ENCODE measurements around the gene PPP1R1C. TPM values are rescaled to one million over a fixed set of nuclear protein-coding genes. Genes with fewer than 3 reads are reported as not detected.
"Not testable (repeated sequence)": the region's sequence is repeated elsewhere in the genome, so short reads cannot be mapped to it uniquely, and the experiment has no call there.

The PPP1R1C gene
- total RNA-seq, 1 donor, result not detected

- H3K4me1 ChIP-seq (ENCODE audit: insufficient read depth, low read length), result no peaks in the 10 kb centered on the region
These were observed 34.1 kb downstream of the PPP1R1C start for GRCh38 chr2:182019731-182020130.

DNA sequence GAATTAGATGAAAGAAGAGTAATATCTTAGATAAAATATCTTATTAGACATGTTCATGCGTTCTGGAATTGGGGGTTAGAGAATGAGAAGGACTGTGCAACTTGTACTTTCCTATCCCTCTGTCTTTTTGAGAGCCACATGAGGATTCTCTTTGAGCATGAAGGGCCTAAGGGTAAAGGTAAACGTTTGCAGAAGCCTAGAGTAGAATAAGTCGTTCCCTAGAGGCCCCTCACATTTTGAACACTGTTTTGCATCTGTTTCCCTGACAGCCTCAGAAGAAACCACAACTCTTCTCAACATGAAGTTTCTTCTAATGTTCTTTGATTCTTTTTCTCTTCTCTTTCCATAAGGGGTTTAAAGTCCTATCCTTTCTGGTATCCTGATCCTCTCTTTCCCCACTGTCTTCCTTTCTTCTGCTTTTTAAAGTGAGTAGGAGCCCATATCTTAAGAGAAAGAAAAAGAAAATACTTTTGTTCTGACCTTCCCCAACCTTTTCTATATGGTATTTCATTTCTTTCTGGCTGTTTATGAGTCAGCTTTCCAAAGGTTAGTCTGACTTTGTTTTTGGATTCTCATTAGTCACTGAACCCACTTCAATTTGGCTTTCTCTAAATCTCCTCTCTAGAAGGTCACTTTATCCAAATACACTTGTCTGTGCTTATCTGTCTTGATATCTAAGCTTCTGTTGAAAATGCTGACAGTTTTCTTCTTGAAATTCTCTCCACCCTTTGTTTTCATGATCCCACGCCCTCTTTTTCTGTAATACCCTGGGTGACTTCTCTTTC lies 34.8 kb downstream of the PPP1R1C start:
- no peaks in the 10 kb centered on the region for H3K4me1 ChIP-seq (ENCODE audit: insufficient read depth, low read length)
- H3K9me3 ChIP-seq (ENCODE audit: low read depth, low read length), result peaks cover 9% of the 10 kb centered on the region
- no peak overlapping the region for H3K4me3 ChIP-seq (ENCODE audit: low read length)
- no peaks in the 10 kb centered on the region for H3K27me3 ChIP-seq (ENCODE audit: insufficient read depth, low read length)

More at GRCh38 chr2:182019731-182020130, 34.1 kb downstream of the PPP1R1C start:
- H3K27me3 ChIP-seq (ENCODE audit: insufficient read depth, low read length), result no peaks in the 10 kb centered on the region
- H3K4me3 ChIP-seq (ENCODE audit: low read length), result no peak overlapping the region
- H3K9me3 ChIP-seq (ENCODE audit: low read depth, low read length), result peaks cover 9% of the 10 kb centered on the region

DNA sequence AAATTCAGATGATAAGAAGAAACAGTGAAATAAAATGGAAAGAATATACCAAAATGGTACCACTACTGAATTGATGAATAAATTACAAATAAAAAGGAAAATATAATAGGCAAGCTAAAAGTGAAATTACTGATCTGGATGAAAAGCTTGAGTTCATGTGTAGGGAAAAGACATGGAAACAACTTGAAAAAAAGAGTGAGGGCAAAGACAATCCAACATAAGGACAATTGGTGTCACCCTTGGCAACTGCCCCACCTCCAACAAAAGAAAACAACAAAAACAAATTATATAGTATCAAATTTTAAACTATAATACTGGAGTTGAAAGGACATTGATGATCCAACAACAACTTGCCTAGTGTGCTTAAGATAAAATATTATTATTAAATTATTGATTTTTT lies 37.6 kb downstream of the PPP1R1C start:
- H3K4me1 ChIP-seq (ENCODE audit: insufficient read depth, low read length), result no peaks in the 10 kb centered on the region
- H3K9me3 ChIP-seq (ENCODE audit: low read depth, low read length), result peaks cover 9% of the 10 kb centered on the region
- H3K4me3 ChIP-seq (ENCODE audit: low read length), result no peak overlapping the region
- H3K27me3 ChIP-seq (ENCODE audit: insufficient read depth, low read length), result no peaks in the 10 kb centered on the region

DNA sequence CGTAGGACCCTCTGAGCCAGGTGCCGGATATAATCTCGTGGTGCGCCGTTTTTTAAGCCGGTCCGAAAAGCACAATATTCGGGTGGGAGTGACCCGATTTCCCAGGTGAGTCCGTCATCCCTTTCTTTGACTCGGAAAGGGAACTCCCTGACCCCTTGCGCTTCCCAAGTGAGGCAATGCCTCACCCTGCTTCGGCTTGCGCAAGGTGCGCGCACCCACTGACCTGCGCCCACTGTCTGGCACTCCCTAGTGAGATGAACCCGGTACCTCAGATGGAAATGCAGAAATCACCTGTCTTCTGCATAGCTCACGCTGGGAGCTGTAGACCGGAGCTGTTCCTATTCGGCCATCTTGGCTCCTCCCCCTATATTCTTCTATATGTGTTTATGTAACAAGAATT lies 45.2 kb downstream of the PPP1R1C start:
- not testable (repeated sequence) for H3K27me3 ChIP-seq (ENCODE audit: insufficient read depth, low read length); H3K9me3 ChIP-seq (ENCODE audit: low read depth, low read length); H3K4me3 ChIP-seq (ENCODE audit: low read length); H3K4me1 ChIP-seq (ENCODE audit: insufficient read depth, low read length)

- no peaks in the 10 kb centered on the region for H3K27me3 ChIP-seq (ENCODE audit: insufficient read depth, low read length)
These were observed 46.3 kb downstream of the PPP1R1C start for GRCh38 chr2:182031956-182032355.

DNA sequence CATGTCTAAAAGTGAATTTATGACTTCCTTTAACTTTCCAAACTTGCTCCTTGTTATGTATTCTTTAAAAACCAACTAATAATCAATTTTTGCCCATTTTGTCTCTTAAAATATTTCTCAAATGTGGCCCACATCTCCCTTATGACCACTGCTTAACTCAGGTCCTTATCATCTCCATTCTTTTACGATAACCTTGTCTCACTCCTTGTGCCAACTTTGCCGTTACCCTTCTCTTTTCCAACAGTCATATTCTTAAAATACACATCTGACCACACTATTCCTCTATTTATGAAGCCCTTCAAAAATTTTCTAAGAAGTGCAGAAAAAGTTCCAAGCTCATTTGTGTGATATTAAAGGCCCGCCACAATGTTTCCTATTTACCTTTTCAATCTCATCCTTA lies 47.8 kb downstream of the PPP1R1C start:
- H3K27me3 ChIP-seq (ENCODE audit: insufficient read depth, low read length), result no peaks in the 10 kb centered on the region
- H3K4me1 ChIP-seq (ENCODE audit: insufficient read depth, low read length), result no peaks in the 10 kb centered on the region
- H3K9me3 ChIP-seq (ENCODE audit: low read depth, low read length), result no peaks in the 10 kb centered on the region
- H3K4me3 ChIP-seq (ENCODE audit: low read length), result no peak overlapping the region

More at GRCh38 chr2:182031956-182032355, 46.3 kb downstream of the PPP1R1C start:
- no peak overlapping the region for H3K4me3 ChIP-seq (ENCODE audit: low read length)
- no peaks in the 10 kb centered on the region for H3K4me1 ChIP-seq (ENCODE audit: insufficient read depth, low read length)
- H3K9me3 ChIP-seq (ENCODE audit: low read depth, low read length), result no peaks in the 10 kb centered on the region

- Histone ChIP-seq H3K9me3 (ENCODE audit: low read depth, low read length) (no peaks in the 10 kb centered on the region), H3K4me3 (ENCODE audit: low read length) (no peak overlapping the region), H3K4me1 (ENCODE audit: insufficient read depth, low read length) (no peaks in the 10 kb centered on the region), H3K27me3 (ENCODE audit: insufficient read depth, low read length) (no peaks in the 10 kb centered on the region)
These were observed 52.9 kb downstream of the PPP1R1C start for GRCh38 chr2:182038576-182038975.

DNA sequence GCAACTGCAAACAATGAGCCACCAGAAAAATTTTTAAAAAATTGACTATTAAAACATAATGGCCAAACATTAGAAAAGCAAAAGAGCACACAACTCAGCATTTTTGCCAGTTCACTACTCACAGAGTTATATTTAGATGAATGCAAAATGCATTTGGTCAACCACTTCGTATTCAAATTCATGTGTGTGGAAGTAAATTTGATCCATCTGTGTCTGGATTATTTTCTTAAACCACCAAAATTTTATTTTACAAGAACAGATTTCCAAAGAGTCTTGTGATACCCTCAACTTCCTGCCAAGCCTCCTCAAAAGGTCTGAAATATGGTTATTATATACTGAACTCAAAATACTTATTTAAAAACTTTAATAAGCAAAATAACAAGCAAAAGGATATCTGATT lies 57.4 kb downstream of the PPP1R1C start:
- no peaks in the 10 kb centered on the region for H3K4me1 ChIP-seq (ENCODE audit: insufficient read depth, low read length)
- H3K27me3 ChIP-seq (ENCODE audit: insufficient read depth, low read length), result no peaks in the 10 kb centered on the region
- H3K9me3 ChIP-seq (ENCODE audit: low read depth, low read length), result no peaks in the 10 kb centered on the region
- no peak overlapping the region for H3K4me3 ChIP-seq (ENCODE audit: low read length)

DNA sequence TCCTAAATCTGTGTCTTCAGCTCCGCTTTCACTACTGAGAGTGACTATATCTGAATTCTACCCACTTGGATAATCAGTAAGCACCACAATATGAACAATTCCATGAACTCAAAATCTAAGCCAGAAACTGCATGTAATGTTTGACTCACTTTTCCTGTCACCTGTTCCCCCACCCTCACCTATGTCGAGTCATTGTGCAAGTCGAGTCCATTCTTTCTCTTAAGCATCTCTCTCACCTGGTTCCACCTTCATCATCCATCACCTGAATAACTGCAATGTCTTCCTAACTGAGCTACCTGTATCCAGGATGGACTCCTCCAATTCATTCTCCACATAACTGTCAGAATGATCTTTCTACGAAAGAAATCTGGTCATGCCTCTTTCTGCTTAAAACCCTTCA lies 58.2 kb downstream of the PPP1R1C start:
- no peak overlapping the region for H3K4me3 ChIP-seq (ENCODE audit: low read length)
- no peaks in the 10 kb centered on the region for H3K4me1 ChIP-seq (ENCODE audit: insufficient read depth, low read length)
- no peaks in the 10 kb centered on the region for H3K9me3 ChIP-seq (ENCODE audit: low read depth, low read length)
- no peaks in the 10 kb centered on the region for H3K27me3 ChIP-seq (ENCODE audit: insufficient read depth, low read length)

DNA sequence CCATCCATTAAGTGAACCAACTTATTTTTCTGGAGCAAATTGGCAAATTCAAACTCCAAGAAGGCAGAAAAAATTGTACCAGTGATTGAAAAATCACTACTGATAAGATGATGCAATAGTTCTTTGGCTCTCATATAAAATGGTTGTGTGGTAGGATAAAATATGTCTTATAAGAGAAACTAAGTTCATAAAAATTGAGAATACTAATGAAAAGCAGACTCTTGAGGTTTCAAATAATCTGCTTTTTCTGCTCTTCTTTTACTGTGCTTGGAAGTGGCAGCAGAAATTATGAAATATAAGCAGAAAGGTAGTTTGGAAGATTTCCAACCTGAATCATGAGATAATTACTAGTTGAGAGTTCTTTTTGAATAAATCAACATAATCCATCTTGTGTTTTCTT lies 61.9 kb downstream of the PPP1R1C start:
- no peaks in the 10 kb centered on the region for H3K4me1 ChIP-seq (ENCODE audit: insufficient read depth, low read length)
- no peaks in the 10 kb centered on the region for H3K9me3 ChIP-seq (ENCODE audit: low read depth, low read length)
- no peak overlapping the region for H3K4me3 ChIP-seq (ENCODE audit: low read length)
- no peaks in the 10 kb centered on the region for H3K27me3 ChIP-seq (ENCODE audit: insufficient read depth, low read length)

GRCh38 chr2:182048088-182048487 lies 62.4 kb downstream of the PPP1R1C start:
- no peaks in the 10 kb centered on the region for H3K27me3 ChIP-seq (ENCODE audit: insufficient read depth, low read length)
- no peak overlapping the region for H3K4me3 ChIP-seq (ENCODE audit: low read length)
- H3K4me1 ChIP-seq (ENCODE audit: insufficient read depth, low read length), result no peaks in the 10 kb centered on the region
- no peaks in the 10 kb centered on the region for H3K9me3 ChIP-seq (ENCODE audit: low read depth, low read length)

GRCh38 chr2:182048621-182049020 lies 63.0 kb downstream of the PPP1R1C start:
- Histone ChIP-seq H3K9me3 (ENCODE audit: low read depth, low read length) (no peaks in the 10 kb centered on the region), H3K4me3 (ENCODE audit: low read length) (no peak overlapping the region), H3K27me3 (ENCODE audit: insufficient read depth, low read length) (no peaks in the 10 kb centered on the region), H3K4me1 (ENCODE audit: insufficient read depth, low read length) (no peaks in the 10 kb centered on the region)

DNA sequence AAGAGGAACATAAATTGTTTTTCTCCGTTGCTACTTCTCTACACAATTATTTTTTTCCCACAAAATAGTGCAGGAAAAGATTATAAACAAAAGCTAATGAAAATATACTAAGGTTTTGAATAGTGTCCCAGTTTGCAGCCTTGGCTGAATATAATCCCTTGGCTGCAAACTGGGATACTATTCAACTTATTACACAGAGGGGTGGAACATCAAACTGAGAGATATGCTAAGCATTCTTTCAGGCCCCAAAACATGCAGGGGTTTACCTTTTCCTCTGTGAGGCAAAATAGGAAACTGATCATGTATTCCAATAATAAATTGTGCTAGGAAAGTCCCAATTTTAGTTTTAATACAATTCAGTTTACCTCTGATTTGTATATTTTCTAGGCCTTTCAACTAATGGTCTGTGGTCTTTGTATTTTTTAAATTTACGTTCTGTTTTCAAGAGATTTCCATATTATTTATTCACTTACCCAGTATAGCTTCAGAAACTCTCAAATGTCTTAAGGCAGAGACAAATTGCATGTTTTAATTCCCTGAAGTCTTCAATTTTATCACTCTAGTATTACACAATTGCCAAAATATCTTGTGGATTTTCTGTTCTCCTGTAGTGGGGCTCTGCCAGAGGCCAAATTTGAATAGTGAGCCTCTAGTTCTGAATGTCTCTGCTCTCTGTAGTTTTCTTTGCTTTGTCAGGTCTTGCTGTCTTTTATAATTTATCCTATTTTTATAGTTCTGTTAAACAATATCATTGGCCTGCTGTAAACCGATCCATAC lies 63.9 kb downstream of the PPP1R1C start:
- Histone ChIP-seq H3K4me3 (ENCODE audit: low read length) (no peak overlapping the region), H3K4me1 (ENCODE audit: insufficient read depth, low read length) (no peaks in the 10 kb centered on the region), H3K9me3 (ENCODE audit: low read depth, low read length) (no peaks in the 10 kb centered on the region), H3K27me3 (ENCODE audit: insufficient read depth, low read length) (no peaks in the 10 kb centered on the region)

GRCh38 chr2:182050333-182051135 lies 64.9 kb downstream of the PPP1R1C start:
- no peaks in the 10 kb centered on the region for H3K9me3 ChIP-seq (ENCODE audit: low read depth, low read length)
- H3K27me3 ChIP-seq (ENCODE audit: insufficient read depth, low read length), result no peaks in the 10 kb centered on the region
- no peaks in the 10 kb centered on the region for H3K4me1 ChIP-seq (ENCODE audit: insufficient read depth, low read length)
- H3K4me3 ChIP-seq (ENCODE audit: low read length), result no peak overlapping the region

DNA sequence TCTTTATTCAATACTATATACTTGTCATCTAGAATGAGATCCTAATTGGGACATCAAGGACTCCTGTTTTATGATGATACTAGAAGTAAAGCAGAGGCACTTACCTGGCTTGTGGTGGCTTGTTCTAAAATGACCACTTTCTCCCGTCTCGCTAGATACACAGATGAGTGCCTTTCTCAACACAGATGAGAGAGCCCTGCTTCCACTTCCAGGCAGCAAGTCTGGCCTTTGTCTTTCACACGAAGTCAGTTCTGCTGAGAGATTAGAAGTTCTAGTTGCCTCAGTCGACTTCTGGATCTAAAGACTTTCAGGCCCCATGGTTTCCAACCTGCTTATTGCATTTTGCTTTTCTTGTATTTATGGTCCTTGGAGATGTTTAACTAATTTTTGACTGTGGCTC lies 70.3 kb downstream of the PPP1R1C start:
- Histone ChIP-seq H3K4me3 (ENCODE audit: low read length) (no peak overlapping the region), H3K4me1 (ENCODE audit: insufficient read depth, low read length) (no peaks in the 10 kb centered on the region), H3K27me3 (ENCODE audit: insufficient read depth, low read length) (no peaks in the 10 kb centered on the region), H3K9me3 (ENCODE audit: low read depth, low read length) (no peaks in the 10 kb centered on the region)

All from mononuclear cell (primary cell).